ENCODE measurements around the gene FAM149A.

FAM149A gene

DNA sequence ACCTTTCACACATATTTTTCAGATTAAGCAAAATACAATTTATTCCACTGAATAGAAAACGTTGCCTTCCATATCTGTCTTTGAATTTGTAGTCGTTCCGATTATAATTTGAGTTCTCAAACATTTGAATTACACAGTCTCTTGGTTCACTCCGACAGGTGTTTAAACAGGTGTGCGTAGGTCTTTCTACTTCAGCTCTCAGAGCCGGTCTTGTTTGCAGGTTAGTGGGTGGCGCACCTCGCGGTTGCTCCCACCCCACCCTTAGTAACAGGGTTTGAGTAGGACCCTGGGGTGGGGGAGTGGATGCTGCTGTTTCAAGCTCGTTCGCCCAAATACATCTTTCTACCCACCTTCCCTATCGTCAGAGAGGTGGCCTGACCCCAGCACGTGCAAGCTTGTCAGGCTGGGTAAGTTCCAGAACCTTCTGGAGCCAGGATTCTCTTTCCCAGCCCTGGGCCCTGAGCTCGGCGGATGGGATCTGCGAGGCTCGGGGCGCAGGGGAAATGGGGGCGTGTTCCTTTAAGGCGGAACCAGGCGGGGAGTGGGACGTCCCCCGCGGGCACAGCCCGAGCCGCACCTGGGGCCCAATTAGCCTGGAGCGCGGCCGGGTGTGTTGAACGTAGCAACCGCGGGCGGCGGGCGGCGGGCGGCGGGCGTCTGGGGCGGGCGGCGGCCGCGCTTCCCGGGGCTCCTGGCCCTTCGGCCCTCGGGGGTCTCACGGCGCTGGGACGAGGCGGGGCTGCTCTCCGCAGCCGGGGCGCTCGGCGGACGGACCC lies at the start of gene FAM149A:
Gene FAM149A (plus strand): TSS at position 591 of the 776 bp plus-strand sequence.
- DNase-seq = peak; percentile 37

DNA sequence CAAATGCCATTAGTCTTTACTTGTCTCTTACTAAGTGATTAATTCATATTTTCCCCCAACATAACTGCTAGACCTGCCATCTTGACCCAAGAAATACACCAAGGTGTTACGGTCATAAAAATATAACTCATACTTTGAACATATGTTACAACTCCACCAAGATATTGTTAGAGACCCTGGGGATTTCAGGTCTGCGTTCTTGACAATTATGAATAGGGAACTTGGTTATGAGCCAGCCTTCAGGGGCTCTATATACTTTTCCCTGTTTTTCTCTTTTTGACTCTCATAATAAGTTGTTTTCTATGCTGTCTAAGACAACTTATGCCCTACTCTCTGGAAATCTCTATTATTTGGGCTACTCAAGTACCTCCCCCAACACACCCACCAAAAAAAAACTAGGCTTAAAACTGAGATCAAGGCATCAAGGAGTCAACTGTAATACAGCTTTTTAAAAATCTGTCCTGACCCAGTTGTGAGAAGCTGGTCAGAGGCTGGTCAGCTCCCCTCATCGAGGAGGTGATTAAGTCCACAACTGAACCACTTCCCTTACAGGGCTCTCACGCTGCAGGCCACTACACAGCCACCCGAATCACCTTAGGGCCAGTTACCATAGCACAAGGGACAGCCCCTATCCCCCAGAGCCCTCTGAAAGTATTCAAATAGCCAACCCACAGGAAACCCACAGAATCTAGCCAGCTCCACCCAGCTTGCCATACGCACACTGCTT lies 46.1 kb upstream of the FAM149A start:
- peak; percentile 30 for DNase-seq

GRCh38 chr4:186058980-186059316 lies 45.6 kb upstream of the FAM149A start:
- no peak for DNase-seq

- no peak for DNase-seq
Measured at GRCh38 chr4:186061921-186062320, 42.6 kb upstream of the FAM149A start.

- DNase-seq = peak; percentile 39
Measured at GRCh38 chr4:186067757-186068385, 36.6 kb upstream of the FAM149A start.

- DNase-seq = no peak
Measured at GRCh38 chr4:186068581-186069348, 35.7 kb upstream of the FAM149A start, which contains the start of gene TLR3. Gene TLR3 (plus strand): TSS chr4:186069156. CDS start chr4:186076620, 7,464 bp downstream.

GRCh38 chr4:186069729-186070128 lies 34.8 kb upstream of the FAM149A start:
- DNase-seq = no peak

DNA sequence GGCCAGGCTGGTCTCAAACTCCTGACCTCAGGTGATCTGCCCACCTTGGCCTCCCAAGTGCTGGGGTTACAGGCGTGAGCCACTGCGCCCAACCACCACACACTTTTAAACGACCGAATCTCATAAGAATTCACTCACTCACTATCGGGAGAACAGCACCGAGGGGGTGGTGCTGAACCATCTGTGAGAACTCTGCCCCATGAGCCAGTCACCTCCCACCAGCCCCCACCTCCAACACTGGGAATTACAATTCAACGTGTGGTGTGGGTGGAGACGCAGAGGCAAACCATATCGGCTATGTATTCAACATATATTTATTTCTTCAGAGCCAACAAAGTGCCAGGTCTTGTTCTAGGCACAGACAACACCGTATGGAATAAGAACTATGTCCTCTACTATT lies 32.0 kb upstream of the FAM149A start:
- no peak for DNase-seq

DNA sequence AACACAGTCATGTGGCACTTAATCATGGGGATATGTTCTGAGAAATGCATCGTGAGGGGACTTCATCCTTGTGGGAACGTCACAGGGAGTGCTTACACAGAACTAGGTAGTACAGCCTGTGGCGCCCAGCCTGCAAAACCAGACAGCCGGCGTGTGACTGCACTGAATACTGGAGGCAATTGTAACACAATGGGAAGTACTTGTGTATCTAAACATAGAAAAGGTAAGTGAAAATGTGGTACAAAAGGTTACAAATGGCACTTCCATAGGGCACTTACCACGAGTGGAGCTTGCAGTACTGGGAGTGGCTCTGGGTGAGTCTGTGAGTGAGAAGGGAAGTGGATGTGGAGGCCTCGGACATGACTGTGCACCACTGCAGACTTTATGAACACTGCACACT lies 30.3 kb upstream of the FAM149A start:
- DNase-seq = no peak

DNA sequence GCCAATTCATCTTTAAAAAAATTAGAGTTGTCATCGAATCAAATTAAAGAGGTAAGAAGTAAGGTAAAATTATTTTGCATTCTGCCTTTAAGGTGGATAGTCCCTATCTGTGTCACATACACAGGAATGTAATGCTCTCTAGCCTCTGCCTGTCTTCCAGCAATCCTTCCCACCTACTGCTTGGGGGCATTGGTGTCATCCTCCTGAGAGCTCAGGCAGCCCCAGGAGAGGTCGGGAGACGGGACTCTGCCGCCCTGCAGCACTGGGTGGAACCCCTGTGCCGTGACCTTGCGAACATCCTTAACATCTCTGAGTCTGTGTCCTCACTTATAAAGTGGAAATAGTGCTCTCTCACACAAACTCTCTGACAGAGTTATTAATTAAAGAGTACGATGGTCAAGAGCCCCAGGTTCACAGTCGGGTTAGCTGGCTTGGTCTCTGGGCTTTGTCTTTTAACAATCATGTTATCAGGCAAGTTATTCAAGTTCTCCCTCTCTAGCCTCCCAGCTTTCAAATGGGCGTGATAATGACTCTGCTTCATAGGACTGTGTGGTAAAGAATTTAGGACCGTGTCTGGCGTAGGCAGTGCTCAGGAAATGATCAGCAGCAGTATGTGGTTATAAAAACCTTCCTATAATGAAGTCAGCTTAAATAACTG lies 25.4 kb upstream of the FAM149A start:
- no peak for DNase-seq

DNA sequence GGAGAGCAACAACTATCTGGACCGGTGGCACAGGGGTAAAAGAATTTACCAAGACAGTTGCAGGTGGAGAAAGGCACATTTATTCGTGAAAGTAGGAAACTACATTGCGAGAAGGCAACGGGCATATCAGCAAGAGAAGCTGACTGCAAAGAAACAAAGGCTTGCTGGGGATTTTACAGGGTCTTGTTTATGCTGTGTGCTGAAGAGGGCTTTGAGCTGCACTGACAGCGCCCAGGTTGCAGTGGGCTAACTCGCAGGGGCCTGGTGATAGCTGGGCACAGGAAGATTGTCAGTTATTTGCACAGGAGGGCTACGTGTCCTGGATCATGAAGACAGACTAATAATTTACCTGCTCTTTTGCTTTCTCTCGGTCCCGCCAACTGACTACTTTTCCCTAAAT lies 24.8 kb upstream of the FAM149A start:
- DNase-seq = no peak

DNA sequence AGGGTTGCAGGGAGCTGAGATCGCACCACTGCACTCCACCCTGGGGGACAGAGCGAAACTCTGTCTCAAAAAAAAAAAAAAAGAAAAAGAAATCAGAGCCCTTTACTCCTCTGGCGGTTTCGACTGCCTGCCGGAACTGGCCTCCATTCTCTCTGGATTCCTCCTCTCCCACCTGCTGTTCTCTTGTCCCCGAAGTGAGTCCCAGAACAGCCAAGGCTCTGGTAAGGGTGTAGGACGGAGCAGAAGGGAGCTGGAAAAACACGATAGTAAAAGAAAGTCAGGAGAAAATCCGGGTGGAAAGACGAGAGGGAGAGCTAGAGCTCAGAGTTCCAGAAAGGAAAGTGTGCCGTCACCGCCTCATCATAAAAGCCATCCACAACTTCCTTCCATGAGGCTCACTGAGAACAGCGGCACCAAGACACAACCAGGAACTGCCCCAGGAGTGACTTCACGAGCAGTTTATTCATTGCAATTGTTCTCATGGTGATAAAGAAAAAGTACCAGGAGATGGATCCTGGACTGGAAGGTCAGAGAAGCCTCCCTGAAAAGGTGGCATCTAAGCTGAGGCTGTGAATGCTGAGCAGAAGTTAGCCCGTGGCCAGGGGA lies 23.2 kb upstream of the FAM149A start:
- no peak for DNase-seq

- no peak for DNase-seq
Measured at GRCh38 chr4:186082221-186082620, 22.3 kb upstream of the FAM149A start.

DNA sequence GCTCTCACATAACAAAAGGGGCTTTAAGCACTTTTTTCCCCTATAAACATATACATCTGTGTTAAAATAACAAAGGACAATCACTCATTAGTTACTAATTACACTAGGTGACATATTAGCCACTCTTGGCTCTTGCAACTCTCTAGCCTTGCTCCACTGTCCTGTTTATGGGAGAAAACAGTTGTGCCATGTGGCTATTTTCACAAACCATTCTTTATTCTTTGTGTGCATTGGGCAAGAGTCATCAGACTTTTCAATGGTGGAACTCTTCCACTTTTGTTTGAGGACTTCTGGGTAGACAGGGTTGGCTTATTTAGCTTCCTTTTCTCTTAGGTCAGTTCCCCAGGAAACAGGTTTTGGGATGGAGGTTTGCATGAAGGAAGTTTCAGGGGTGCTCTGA lies 16.0 kb upstream of the FAM149A start:
- DNase-seq = no peak

DNA sequence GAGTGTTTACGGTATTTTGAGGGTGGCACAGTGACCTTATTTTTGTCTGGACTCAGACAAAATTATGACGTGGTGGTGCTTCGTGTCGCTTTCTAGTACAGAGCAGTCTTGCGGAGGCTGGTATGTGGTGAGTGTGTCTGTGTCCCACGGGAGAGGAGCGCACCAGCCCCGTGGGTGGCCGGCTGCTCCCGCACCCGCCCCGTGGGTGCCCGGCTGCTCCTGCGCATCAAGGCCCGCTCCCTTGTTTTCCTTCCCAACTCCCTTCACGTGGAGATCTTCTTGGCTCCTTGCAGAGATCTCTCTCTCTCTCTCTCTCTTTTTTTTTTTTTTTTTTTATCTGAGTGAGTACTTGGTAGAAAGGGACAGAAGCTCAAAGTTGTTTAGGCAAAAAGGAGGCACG lies 12.2 kb upstream of the FAM149A start:
- no peak for DNase-seq

- no peak for DNase-seq
Measured at GRCh38 chr4:186095406-186095805, 9.1 kb upstream of the FAM149A start.

DNA sequence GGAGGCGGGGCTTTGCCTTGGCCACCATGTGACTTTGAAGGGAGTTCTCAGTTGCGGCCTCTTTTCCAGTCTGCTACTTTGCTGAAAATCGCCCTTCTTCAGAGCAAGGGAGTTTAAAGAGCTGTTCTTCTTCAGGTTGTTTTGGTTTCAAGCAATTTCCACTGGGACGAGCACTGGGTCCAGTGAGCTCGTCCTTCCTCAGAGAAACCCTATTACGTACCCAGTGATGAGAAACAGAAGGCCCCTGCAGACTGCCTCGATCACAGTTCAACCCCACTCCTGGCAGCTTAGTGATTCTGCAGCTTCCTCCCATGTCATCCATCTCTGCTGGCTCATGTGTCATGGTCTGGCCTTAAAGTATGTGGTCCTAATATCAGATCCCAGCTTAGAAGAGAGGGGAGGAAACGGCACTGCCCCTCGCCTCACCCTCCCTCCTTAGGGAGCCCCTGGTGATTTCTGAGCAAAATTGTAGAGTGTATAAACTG lies 7.8 kb upstream of the FAM149A start:
- DNase-seq = no peak

DNA sequence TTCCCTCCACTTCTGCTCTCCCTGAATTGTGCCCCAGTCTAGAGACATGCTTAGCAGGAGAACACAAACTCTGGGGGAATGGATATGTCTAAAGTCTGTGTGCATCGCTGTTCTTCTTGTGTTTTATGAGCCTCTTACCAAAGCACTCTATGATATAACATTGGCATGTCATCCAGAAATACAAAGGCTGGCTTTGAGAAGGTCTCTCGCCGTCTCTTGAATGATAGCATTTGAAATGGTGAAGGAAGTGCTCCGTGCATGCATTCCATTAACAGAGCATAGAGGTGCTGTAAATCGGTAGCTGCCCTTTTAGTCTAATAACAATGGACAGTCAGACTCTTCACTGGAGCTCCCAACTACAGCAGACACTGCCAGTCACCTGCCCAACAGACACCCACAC lies 7.1 kb upstream of the FAM149A start:
- DNase-seq = no peak

DNA sequence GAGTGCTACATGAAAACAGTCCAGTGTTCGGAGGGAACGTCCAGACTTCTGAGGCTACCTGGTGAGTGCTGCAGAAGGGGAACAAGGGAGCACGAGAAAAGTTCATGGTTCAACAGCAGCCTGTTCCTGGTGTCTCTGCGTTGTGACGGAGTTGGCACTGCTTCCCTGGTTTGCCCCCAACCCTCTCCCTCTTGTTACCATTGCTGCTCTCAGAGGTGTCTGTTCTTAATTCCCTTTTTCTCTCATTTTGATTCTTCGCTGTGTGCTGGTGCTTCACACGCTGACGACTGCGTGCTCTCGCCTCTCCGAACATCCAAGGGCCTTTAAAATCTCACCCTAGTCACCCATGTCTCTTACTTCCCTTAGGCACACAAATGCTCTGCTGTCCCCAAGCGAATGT lies 1.6 kb upstream of the FAM149A start:
- DNase-seq = no peak

DNA sequence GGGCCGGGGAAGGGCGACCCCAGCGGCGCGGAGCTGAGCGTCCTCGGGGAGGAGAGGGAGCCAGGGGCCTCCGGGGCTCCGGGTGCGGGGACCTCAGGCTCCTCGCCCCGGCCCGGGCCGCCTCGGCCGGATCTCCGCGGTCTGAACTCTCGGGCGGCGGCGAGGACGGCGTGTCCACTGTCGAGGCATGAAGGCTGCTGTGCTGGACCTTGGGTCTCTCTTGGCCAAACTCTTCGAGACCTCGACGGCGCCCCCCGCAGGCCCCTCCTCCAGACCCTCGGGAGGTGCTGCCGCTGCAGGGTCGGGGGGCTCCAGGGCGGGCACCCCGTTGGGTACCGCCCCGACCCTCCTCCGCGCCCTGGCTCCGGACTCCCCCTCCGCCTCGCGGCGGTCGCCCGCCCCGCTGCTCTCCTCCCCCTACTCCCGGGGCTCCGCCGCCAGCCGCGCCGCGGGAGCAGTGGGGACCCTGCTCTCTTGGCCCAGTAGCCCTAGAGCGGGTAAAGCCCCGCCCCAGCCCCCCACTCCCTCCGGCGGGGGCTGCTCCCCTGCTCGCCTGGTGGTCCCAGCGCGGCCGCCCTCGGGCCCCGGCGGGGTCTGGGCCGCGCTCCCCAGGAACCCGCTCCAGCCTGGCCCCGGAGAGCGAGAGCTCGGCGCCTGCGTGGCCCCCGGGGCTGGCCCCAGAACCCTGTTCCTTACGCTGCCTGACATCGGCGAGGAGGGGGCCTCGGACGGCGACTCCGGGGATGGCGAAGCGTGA lies 564 bp downstream of the FAM149A start:
- no peak for DNase-seq

- DNase-seq = no peak
Measured at GRCh38 chr4:186105647-186106321, 1.3 kb downstream of the FAM149A start.
